Suppressor macrophage (primary cell): ENCODE data around the gene TYMP.
"Not testable (repeated sequence)": the region's sequence is repeated elsewhere in the genome, so short reads cannot be mapped to it uniquely, and the experiment has no call there.

Source experiments
- DNase-seq, 4 experiments: peaks; one replicate each; pipeline ENCODE4 v3.0.0-alpha.2; 2020 to 2022

Gene TYMP

DNA sequence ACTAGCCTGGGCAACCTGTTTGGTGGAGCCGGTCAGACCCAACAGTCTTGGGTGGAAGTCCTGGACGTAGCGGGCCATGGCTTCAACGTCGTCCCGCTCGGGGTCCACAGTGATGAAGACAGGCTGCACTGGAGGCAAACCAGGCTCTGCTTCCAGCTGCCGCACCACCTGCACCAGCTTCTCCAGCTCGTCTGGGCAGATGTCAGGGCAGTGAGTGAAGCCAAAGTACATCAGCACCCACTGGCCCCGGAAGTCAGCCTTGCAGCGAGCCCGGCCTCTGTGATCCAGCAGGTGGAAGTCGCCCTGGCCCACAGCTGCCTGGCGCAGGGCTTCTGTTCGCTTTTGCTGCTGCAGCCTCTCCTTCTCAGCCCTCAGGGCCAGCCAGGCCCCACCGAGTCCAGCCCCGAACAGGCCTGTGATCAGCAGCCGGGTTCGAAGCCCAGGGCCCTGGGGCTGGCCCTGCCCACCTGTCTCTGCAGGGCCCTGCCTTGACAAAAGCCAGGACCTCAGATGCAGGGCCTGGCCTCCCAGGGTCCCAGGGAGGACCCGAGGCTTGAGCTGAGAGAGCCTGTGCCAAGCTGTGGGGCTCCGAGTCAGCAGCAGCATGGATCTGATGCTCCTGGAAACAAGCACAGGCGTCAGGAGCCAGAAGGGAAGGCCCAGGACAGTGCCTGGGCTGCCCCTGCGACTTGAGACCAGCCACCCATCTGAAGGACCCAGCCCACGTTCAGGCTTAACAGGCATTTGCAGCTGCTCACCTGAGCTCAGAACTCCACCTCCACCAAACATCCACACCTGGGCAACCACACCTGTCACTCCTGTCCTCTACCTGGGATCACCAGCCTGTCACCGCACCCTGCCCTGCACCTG is 5.8 kb downstream of the TYMP start:
- peak in 1 of 4 experiments; percentile 38 for DNase-seq

DNA sequence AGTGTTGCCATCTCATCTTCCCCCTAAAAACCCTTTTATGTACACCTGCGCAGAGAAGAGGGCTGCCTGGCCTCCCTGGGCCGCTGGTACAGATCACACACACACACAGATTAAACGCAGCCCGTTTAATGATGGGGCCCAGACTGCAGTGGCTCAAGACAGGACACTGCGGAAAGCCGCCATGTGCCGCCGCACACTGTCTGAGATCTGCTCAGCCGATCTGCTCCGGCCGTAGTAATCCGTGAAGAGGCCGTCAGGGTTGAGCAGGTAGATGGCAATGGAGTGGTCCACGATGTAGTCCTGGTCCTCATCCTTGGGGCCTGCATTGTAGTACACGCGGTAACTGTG is 6.4 kb downstream of the TYMP start:
- DNase-seq, result peak in 1 of 4 experiments; percentile 14

DNA sequence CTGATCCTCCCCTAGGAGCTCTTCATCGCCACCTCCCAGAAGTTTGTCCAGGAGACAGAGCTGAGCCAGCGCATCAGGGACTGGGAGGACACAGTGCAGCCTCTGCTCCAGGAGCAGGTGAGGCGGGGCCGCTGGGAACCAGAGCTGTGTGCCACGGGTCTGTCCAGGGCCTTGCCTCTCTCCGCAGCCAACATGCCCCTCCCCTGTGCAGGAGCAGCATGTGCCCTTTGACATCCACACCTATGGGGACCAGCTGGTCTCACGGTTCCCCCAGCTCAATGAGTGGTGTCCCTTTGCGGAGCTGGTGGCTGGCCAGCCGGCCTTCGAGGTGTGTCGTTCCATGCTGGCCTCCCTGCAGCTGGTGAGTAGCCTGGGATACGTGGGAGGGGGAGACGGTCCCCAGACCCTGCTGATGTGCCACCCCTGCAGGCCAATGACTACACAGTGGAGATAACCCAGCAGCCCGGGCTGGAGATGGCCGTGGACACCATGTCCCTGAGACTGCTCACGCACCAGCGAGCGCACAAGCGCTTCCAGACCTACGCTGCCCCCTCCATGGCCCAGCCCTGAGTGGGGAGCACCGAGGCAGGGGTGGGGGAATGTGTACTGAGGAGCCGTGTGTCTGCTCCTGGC is 6.9 kb downstream of the TYMP start:
- peak in 3 of 4 experiments; percentile 19 to 39 (median 28) for DNase-seq

DNA sequence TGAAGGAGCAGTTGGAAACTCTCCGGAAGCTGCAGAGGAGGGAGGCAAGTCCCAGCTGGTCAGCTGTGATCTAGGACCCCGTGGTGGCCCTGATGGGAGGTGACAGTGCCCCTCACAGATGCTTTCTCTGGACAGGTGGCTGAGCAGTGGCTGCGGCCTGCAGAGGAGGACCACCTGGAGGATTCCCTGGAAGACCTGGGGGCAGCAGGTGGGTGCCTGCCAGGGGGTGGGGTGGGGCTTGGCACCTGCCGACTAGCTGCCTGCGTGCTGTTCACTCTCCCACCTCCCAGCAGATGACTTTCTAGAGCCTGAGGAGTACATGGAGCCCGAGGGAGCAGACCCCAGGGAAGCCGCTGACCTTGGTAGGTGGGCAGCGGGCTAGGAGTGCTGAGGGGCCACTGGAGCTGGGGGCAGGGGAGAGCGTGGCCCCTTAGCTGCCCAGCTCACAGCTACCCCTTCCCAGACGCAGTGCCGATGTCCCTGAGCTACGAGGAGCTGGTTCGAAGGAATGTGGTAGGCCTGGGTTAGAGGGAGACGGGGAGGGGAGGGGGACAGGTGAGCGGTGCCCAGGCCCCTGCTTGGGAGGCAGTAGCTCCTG is 7.5 kb downstream of the TYMP start:
- DNase-seq, result peak in 1 of 4 experiments; percentile 28

DNA sequence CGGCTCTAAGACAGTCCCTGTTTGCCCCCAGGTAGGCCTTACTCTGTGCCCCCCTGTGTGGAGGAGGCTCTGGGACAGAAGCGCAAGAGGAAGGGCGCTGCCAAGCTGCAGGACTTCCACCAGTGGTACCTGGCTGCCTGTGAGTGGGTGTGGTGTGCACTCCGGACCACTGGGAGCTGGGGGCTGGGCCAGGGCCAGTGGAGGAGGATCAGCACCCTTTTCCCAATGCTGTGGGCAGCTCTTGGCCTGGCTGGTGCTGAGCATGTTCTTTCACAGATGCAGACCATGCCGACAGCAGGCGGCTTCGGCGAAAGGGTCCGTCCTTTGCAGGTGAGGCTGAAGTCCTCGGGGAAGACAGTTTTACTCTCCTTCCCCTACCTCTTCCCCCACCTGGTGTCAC is 8.1 kb downstream of the TYMP start:
- no peak for DNase-seq

DNA sequence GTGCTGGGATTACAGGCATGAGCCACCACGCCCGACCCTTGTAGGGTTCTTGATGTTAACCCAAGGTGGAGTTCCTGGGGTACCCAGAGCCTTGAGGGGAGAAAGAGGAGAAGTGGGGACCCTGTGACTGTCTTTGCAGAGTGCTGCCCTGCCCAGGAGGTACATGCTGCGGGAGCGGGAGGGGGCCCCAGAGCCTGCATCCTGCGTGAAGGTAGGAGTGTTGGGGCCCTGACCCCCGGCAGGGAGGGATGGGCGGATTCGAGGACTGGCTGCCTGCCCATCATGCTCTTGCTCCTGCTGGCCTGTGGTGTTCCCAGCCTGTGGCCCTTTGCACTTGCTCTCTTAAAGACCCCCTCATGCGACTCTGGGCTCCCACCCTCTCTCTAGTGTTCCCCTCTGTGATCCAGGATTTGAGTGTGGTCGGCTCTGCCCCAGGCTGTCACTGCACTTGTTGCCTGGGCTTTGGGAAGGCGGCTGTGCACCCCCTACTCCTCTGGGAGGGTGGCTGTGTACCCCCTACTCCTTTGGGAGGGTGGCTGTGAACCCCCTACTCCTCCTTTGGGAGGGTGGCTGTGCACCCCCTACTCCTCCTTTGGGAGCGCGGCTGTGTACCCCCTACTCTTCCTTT is 8.9 kb downstream of the TYMP start:
- DNase-seq, result no peak

DNA sequence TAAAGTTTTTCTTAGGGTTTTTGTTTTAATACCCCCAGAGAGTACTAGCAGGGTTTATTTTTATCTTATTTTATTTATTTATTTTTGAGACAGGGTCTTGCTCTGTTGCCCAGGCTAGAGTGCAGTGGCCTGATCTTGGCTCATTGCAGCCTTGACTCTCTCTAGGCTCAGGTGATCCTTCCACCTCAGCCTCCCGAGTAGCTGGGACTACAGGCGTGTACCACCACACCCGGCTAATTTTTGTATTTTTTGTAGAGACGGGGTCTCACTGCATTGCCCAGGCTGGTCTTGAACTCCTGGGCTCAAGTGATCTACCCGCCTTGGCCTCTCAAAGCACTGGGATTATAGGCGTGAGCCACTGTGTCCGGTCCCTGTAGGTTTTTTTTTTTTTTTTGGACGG is 9.6 kb downstream of the TYMP start:
- not testable (repeated sequence) for DNase-seq

DNA sequence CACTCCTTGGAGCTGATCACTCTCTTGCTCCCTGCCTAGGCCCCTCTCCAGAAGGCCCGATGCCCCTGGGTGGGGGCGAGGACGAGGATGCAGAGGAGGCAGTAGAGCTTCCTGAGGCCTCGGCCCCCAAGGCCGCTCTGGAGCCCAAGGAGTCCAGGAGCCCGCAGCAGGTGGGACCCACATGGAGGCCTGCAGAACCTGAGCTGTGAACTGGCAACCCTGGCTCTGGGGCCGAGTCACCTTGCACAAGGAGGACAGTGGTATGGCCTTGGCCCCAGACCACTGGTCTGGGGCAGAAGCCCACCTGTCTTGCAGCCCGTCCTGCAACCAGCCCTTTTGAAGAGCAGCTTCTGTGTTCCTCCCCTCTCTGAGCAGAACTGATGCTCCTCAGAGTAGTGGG is 10.7 kb downstream of the TYMP start:
- no peak for DNase-seq

DNA sequence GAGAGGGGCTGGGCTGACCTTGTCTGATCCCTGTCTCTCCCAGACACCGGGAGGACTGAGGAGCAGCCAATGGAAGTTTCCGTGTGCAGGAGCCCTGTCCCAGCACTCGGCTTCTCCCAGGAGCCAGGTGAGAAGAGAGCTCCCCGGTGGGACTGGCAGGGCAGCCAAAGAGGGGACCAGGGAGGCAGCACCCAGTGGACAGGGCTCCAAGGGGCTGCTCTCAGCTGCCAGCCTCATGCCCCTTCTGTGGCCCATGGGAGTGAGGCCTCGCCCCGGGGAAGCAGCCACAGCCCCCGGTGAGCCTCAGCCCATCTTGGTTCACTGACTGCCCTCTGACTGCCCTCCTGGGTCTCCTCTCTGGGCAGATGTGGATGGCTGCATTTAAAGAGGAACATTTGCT is 11.2 kb downstream of the TYMP start:
- DNase-seq, result no peak

DNA sequence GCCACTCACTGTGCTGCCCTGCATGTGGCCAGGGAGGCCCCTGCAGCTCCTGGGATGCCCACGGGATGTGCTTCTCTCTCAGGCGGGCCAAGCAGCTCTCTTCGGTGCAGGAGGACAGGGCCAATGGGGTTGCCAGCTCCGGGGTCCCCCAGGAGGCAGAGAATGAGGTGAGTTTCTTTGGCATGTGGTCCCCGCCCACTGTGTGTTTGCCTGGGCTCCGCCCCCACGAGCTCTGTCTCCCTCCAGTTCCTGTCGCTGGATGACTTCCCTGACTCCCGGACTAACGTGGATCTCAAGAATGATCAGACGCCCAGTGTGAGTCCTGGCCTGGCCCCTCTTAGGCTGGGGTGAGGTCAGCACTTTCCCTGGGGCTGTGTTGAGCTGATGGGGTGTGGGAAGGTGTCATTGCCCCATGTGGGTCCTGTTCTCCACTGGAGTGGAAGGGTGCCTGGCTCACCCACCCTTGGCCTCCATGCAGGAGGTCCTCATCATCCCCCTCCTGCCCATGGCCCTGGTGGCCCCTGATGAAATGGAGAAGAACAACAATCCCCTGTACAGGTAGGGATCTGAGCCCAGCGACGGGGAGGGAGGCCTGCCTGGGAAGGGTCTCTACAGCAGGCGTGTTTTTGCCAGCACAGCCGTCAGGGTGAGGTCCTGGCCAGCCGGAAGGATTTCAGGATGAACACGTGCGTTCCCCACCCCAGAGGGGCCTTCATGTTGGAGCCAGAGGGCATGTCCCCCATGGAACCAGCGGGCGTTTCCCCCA is 12.1 kb downstream of the TYMP start:
- no peak for DNase-seq

DNA sequence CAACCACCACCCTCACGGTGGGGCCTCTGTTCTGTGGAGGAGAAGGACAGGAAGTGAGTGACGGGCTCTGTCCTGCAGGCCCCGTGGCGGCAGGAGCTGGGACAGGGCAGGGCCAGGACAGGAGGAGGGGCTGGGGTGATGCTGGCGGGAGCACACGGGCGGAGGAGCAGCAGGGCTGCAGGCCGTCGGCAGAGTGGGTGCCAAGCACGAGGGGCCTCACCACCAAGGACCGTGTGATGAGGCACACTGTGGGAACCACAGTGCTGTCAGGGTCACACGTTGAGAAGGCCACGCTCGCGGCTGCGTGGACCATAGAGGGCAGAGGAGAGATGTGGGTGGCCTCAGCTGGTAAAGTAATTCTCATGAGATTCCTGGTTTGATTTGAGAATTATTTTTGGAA is 12.9 kb downstream of the TYMP start:
- no peak for DNase-seq

DNA sequence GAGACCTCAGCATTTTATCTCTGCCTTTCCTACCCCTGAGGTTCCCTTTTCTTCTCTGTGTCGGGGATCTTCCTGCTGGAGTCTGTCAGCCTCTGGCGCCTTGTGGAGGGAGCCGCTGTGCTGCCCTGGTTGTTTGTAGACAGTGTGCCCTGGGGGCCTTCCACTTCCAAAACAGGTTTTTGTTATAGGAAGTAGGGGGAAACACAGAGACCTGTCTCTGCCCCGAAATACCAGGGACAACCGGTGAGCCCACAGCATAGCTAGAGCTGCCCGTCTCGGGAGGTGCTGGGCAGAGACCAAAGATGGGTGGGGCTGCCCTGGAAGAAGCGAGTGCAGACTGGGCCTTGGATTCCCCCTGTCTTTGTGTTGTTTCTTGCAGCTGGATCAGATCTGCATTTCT is 13.7 kb downstream of the TYMP start:
- DNase-seq, result no peak

DNA sequence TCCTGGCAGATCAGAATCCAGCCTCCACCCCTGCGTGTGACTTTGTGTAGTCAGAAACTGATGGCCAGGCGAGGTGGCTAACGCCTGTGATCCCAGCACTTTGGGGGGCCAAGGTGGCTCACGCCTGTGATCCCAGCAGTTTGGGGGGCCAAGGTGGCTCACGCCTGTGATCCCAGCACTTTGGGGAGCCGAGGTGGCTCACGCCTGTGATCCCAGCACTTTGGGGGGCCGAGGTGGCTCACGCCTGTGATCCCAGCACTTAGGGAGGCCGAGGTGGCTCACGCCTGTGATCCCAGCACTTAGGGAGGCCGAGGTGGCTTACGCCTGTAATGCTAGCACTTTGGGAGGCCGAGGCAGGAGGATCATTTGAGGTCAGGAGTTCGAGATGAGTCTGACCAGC is 16.6 kb downstream of the TYMP start:
- DNase-seq, result no peak

DNA sequence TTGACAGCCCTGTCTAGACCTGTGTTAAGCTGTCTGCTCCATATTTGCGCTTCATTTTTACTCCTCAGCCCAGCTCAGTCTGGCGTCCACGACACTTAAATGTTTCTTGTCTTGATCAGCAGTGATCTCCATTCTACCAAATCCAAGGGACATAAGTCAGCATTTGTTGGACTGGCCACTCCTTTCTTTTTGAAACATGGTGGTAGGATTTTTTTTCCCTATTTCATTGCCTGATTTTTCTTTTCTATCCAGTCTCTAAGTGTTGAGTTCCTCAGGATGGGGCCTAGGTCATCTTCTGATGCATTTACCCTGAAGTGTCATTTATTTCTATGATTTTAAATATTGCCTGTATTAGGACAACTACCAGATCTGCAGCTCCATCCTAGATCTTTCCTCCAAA is 20.9 kb downstream of the TYMP start:
- DNase-seq, result no peak

DNA sequence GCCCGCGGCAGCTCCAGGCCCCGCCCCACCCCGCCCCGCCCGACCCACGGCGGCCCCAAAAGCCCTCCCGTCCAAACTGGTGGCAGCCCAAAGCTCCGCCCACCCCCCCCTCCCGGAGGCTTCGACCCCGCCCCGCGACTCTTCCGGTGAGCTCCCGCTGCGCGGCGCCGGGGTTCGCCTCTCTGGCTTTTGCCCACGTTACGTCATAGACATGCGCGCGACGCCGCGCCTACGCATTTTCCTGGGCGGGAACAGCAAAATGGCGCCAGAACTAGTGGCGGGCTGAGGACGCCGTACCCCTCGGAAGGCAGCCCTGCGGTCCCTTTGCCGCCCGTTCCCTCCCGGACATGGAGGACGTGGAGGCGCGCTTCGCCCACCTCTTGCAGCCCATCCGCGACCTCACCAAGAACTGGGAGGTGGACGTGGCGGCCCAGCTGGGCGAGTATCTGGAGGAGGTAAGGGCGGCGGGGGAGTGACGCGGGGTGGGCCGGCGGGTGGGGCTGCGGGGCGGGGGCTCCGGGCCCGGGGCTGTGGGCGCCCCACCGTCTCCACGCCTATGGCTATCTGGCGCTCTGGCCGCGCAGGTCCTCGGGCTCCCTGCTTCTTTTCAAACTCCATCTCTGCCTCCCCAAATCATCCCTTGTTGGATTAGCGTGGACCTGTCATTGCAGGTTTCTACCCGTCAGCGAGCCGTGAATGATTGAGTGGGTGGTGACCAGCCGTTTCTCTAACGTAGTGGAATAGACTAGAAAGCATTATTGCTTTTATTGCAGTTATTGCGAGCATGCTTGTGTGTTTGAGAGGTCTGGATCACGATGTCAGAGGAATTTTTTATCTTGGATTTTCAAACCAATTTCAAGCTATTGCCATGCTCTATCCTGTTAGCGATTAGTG is 21.6 kb downstream of the TYMP start, which contains the start of gene NCAPH2:
Gene NCAPH2, plus strand, starts transcription at position 234 of the 894 bp plus-strand sequence. Its CDS starts 114 bp downstream, at position 348.
- peak; percentile 99 to 100 (median 99) for DNase-seq

DNA sequence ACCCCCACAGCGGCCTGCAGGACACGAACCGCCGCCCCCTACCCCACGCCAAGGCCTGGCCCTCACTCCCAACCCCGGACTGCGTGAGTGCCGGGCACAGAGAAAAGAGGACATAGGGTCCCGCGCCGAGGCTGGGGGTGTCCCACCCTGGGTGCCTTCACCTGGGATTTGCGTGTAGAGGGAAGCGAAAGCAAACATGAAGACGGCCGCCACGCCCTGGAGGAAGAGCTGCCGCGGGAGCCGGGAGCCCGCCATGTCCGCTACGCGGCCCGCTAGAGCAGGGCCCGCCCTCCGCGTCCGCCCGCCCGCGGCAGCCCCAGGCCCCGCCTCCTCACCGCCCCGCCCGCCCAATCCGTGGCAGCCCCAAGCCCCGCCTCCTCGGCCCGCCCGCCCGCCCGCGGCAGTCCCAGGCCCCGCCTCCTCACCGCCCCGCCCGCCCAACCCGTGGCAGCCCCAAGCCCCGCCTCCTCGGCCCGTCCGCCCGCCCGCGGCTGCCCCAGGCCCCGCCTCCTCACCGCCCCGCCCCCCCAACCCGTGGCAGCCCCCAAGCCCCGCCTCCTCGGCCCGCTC is 22.3 kb downstream of the TYMP start, which contains the start of gene LMF2:
Gene LMF2, minus strand, starts transcription at position 282 of the 570 bp plus-strand sequence. Its CDS starts 27 bp downstream, at position 255.
- DNase-seq, result peak in 1 of 4 experiments; percentile 91

DNA sequence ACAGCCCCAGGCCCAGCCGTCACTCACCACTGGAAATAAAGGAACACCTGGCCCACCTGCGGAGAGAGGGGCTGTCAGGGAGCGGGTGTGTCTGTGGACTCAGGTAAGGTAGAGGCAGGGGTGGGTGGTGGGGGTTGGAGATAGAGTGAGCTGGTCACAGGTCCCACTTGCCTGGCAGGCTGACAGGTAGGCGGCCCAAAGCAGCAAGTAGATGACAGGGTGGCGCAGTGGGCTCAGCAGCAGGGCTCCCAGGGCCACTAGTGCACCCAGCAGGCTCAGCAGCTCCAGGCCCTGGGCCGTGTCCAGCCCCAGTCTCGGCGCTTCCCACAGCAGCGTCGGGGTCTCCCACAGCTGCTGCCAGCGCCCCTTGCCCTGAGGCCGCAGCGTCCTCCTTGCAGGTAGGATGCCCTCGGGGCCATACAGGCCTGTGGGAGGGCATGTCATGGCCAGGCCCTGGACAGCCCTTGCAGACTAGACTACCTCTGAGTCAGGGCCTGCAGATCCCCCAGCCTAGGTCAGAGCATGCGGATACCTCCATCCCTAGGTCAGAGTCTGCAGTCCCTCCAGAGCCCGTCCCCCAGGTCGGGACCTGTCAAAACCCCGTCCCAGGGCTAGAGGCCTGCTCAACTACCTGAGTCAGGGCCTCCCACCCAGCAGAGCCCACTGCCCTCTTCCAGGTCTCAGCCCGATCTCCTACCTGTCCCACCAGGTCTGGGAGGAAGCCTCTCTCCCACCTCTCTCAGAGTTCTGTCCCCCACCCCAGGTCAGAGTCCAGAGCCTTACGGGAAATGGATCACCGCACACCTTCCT is 23.0 kb downstream of the TYMP start:
- DNase-seq, result no peak

DNA sequence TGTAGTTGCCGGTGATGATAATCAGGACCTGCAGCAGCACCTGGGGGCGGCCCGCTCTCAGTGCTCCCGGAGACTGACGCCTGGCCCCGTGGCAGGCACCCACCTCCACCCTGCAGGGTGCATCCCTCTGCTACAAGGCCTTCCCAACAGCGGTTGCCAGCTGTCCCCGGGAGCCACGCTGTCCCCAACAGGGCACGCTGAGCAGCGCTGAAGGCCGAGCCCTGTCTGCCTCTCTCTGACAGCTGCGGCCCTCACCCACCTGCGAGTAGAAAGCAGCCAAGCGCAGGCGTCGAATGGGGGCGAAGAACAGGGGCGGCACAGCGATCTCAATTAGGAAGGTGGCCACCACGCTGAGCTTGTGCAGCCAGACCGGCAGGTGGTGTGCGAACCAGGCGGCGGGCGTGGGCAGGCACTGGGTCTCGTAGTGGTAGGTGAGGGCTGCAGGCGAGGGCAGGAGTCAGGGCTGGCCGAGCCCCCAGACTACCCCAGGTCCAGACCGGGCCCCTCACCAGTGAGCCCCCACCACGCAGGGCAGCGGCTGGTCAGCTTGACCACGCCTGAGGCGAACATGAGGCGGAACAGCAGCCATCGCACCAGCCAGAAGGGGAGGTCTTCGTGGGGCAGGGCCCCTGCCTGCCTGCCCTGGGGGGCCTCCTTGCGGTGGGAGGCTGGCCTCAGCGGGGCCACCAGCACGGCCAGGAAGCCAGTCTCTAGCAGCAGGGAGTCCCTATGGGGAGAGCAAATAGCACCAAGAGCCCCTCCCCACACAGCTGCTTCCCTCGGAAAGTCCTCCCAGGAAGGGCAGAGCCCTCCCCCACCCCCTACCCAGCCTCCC is 23.8 kb downstream of the TYMP start:
- no peak for DNase-seq

DNA sequence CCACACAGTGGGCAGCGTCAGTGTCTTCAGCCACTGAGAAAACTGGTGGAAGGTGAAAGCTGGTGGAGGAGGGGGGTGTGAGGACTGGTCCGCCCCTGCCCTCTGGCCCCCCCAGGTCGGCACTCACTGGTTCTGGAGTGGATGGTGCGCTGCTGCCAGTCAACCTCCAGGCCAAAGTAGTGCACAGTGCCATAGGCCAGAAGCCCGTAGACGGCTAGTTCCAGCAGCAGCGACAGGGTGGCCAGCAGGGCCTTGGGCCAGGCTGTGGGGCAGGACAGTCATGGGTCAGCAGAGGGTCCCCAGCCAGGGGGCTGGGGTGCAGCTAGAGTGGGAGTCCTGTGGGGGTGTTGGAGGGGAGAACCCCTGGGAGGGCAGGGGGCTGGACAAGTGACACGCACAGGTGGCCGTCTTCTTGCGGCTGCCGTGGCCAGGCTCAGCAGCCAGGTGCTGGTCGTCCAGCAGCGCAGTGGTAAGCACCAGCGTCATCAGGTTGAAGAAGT is 24.5 kb downstream of the TYMP start:
- no peak for DNase-seq
